ENCODE results near the gene MYLK. TPM values are rescaled to one million over a fixed set of nuclear protein-coding genes. Genes with fewer than 3 reads are reported as not detected.

The MYLK gene
- total RNA-seq, 1 experiment from 2014 or later, result 3.1 TPM

GRCh38 chr3:123757281-123757940 is 126.7 kb downstream of the MYLK start:
- Histone ChIP-seq H3K27me3 (ENCODE audit: control insufficient read depth, insufficient read depth, low read length) (no peaks in the 10 kb centered on the region), H3K36me3 (replicated peaks; ENCODE audit: control insufficient read depth, insufficient read depth, low read length) (no peaks in the 10 kb centered on the region), H3K4me3 (ENCODE audit: insufficient read depth, low read depth, low read length) (no peak overlapping the region)
- no peak for DNase-seq

- no peaks in the 10 kb centered on the region for H3K27me3 ChIP-seq (ENCODE audit: control insufficient read depth, insufficient read depth, low read length)
- DNase-seq, result no peak
- no peaks in the 10 kb centered on the region for H3K36me3 ChIP-seq (replicated peaks; ENCODE audit: control insufficient read depth, insufficient read depth, low read length)
- no peak overlapping the region for H3K4me3 ChIP-seq (ENCODE audit: insufficient read depth, low read depth, low read length)
Measured at GRCh38 chr3:123755501-123755900, 128.6 kb downstream of the MYLK start.

GRCh38 chr3:123755085-123755484 is 129.0 kb downstream of the MYLK start:
- no peaks in the 10 kb centered on the region for H3K36me3 ChIP-seq (replicated peaks; ENCODE audit: control insufficient read depth, insufficient read depth, low read length)
- DNase-seq, result no peak
- H3K27me3 ChIP-seq (ENCODE audit: control insufficient read depth, insufficient read depth, low read length), result no peaks in the 10 kb centered on the region
- H3K4me3 ChIP-seq (ENCODE audit: insufficient read depth, low read depth, low read length), result no peak overlapping the region

- DNase-seq, result no peak
- H3K27me3 ChIP-seq (ENCODE audit: control insufficient read depth, insufficient read depth, low read length), result no peaks in the 10 kb centered on the region
- no peaks in the 10 kb centered on the region for H3K36me3 ChIP-seq (replicated peaks; ENCODE audit: control insufficient read depth, insufficient read depth, low read length)
- no peak overlapping the region for H3K4me3 ChIP-seq (ENCODE audit: insufficient read depth, low read depth, low read length)
Measured at GRCh38 chr3:123753286-123753685, 130.8 kb downstream of the MYLK start.

- Histone ChIP-seq H3K27me3 (ENCODE audit: control insufficient read depth, insufficient read depth, low read length) (no peaks in the 10 kb centered on the region), H3K36me3 (replicated peaks; ENCODE audit: control insufficient read depth, insufficient read depth, low read length) (no peaks in the 10 kb centered on the region), H3K4me3 (ENCODE audit: insufficient read depth, low read depth, low read length) (no peak overlapping the region)
- no peak for DNase-seq
Measured at GRCh38 chr3:123752228-123752627, 131.9 kb downstream of the MYLK start.

- DNase-seq, result no peak
- no peaks in the 10 kb centered on the region for H3K36me3 ChIP-seq (replicated peaks; ENCODE audit: control insufficient read depth, insufficient read depth, low read length)
Measured at GRCh38 chr3:123751433-123751832, 132.7 kb downstream of the MYLK start.

GRCh38 chr3:123750659-123751420 is 133.3 kb downstream of the MYLK start:
- no peak for DNase-seq

More at GRCh38 chr3:123751433-123751832, 132.7 kb downstream of the MYLK start:
- Histone ChIP-seq H3K4me3 (ENCODE audit: insufficient read depth, low read depth, low read length) (no peak overlapping the region), H3K27me3 (ENCODE audit: control insufficient read depth, insufficient read depth, low read length) (no peaks in the 10 kb centered on the region)

GRCh38 chr3:123750209-123750608 is 133.9 kb downstream of the MYLK start:
- no peaks in the 10 kb centered on the region for H3K27me3 ChIP-seq (ENCODE audit: control insufficient read depth, insufficient read depth, low read length)
- no peaks in the 10 kb centered on the region for H3K36me3 ChIP-seq (replicated peaks; ENCODE audit: control insufficient read depth, insufficient read depth, low read length)
- no peak overlapping the region for H3K4me3 ChIP-seq (ENCODE audit: insufficient read depth, low read depth, low read length)
- no peak for DNase-seq

More at GRCh38 chr3:123750659-123751420, 133.3 kb downstream of the MYLK start:
- no peaks in the 10 kb centered on the region for H3K27me3 ChIP-seq (ENCODE audit: control insufficient read depth, insufficient read depth, low read length)
- no peak overlapping the region for H3K4me3 ChIP-seq (ENCODE audit: insufficient read depth, low read depth, low read length)
- no peaks in the 10 kb centered on the region for H3K36me3 ChIP-seq (replicated peaks; ENCODE audit: control insufficient read depth, insufficient read depth, low read length)

- Histone ChIP-seq H3K27me3 (ENCODE audit: control insufficient read depth, insufficient read depth, low read length) (no peaks in the 10 kb centered on the region), H3K36me3 (replicated peaks; ENCODE audit: control insufficient read depth, insufficient read depth, low read length) (no peaks in the 10 kb centered on the region), H3K4me3 (ENCODE audit: insufficient read depth, low read depth, low read length) (no peak overlapping the region)
- DNase-seq, result no peak
Measured at GRCh38 chr3:123749711-123750110, 134.4 kb downstream of the MYLK start.

GRCh38 chr3:123745184-123745855 is 138.8 kb downstream of the MYLK start:
- Histone ChIP-seq H3K4me3 (ENCODE audit: insufficient read depth, low read depth, low read length) (no peak overlapping the region), H3K36me3 (replicated peaks; ENCODE audit: control insufficient read depth, insufficient read depth, low read length) (no peaks in the 10 kb centered on the region), H3K27me3 (ENCODE audit: control insufficient read depth, insufficient read depth, low read length) (no peaks in the 10 kb centered on the region)
- peak; percentile 65 for DNase-seq

- Histone ChIP-seq H3K36me3 (replicated peaks; ENCODE audit: control insufficient read depth, insufficient read depth, low read length) (no peaks in the 10 kb centered on the region), H3K27me3 (ENCODE audit: control insufficient read depth, insufficient read depth, low read length) (no peaks in the 10 kb centered on the region), H3K4me3 (ENCODE audit: insufficient read depth, low read depth, low read length) (no peak overlapping the region)
- DNase-seq, result no peak
Measured at GRCh38 chr3:123744064-123744463, 140.1 kb downstream of the MYLK start.

GRCh38 chr3:123743121-123743520 is 141.0 kb downstream of the MYLK start:
- H3K36me3 ChIP-seq (replicated peaks; ENCODE audit: control insufficient read depth, insufficient read depth, low read length), result no peaks in the 10 kb centered on the region
- no peak for DNase-seq
- H3K27me3 ChIP-seq (ENCODE audit: control insufficient read depth, insufficient read depth, low read length), result no peaks in the 10 kb centered on the region
- no peak overlapping the region for H3K4me3 ChIP-seq (ENCODE audit: insufficient read depth, low read depth, low read length)

- Histone ChIP-seq H3K27me3 (ENCODE audit: control insufficient read depth, insufficient read depth, low read length) (no peaks in the 10 kb centered on the region), H3K36me3 (replicated peaks; ENCODE audit: control insufficient read depth, insufficient read depth, low read length) (no peaks in the 10 kb centered on the region), H3K4me3 (ENCODE audit: insufficient read depth, low read depth, low read length) (no peak overlapping the region)
- no peak for DNase-seq
Measured at GRCh38 chr3:123741041-123741511, 143.1 kb downstream of the MYLK start.

GRCh38 chr3:123740391-123740822 is 143.7 kb downstream of the MYLK start:
- Histone ChIP-seq H3K36me3 (replicated peaks; ENCODE audit: control insufficient read depth, insufficient read depth, low read length) (no peaks in the 10 kb centered on the region), H3K4me3 (ENCODE audit: insufficient read depth, low read depth, low read length) (no peak overlapping the region), H3K27me3 (ENCODE audit: control insufficient read depth, insufficient read depth, low read length) (no peaks in the 10 kb centered on the region)
- DNase-seq, result no peak

- no peak for DNase-seq
- Histone ChIP-seq H3K36me3 (replicated peaks; ENCODE audit: control insufficient read depth, insufficient read depth, low read length) (no peaks in the 10 kb centered on the region), H3K27me3 (ENCODE audit: control insufficient read depth, insufficient read depth, low read length) (no peaks in the 10 kb centered on the region), H3K4me3 (ENCODE audit: insufficient read depth, low read depth, low read length) (no peak overlapping the region)
Measured at GRCh38 chr3:123739754-123740153, 144.4 kb downstream of the MYLK start.
